Progenitor cell of endocrine pancreas (in vitro differentiated cells): ENCODE results near the gene RNASE8. TPM values are rescaled to one million over a fixed set of nuclear protein-coding genes. Genes with fewer than 3 reads are reported as not detected.

Experiments
- DNase-seq: peaks from one replicate; pipeline ENCODE4 v3.0.0; 2021; ENCODE audit warnings: low spot score; ENCODE audit not compliant: unreplicated experiment
- H3K27ac Mint-ChIP-seq: 2 replicates; pipeline ENCODE4 v1.8.0; 2021; ENCODE audit warnings: mild to moderate bottlenecking, moderate library complexity, mixed read lengths
- H3K27me3 Mint-ChIP-seq: 2 replicates; pipeline ENCODE4 v1.8.0; 2021; ENCODE audit warnings: mixed read lengths
- H3K36me3 Mint-ChIP-seq: 2 replicates; pipeline ENCODE4 v1.8.0; 2022; ENCODE audit warnings: mixed read lengths; ENCODE audit not compliant: insufficient read depth
- H3K4me1 Mint-ChIP-seq: 2 replicates; pipeline ENCODE4 v1.8.0; 2021; ENCODE audit warnings: low read depth, mixed read lengths
- H3K4me3 Mint-ChIP-seq: 2 replicates; pipeline ENCODE4 v1.8.0; 2021; ENCODE audit warnings: low read depth, mild to moderate bottlenecking, moderate library complexity, mixed read lengths
- H3K9me3 Mint-ChIP-seq: 2 replicates; pipeline ENCODE4 v1.8.0; 2021; ENCODE audit warnings: low read depth, mixed read lengths
- CTCF ChIP-seq: fragments of 200-600 bp; sonication (generic); IDR thresholded peaks from one replicate; pipeline ENCODE4 v1.5.0; 2021; ENCODE audit warnings: antibody characterized with exemption, mild to moderate bottlenecking; ENCODE audit not compliant: unreplicated experiment
- microRNA-seq: library from miRNA; unstranded; fragments of <30 nt; microRNA quantifications from one replicate; pipeline ENCODE4 v1.1.0, GENCODE V29; 2020; ENCODE audit warnings: borderline number of aligned reads; ENCODE audit not compliant: unreplicated experiment
- total RNA-seq: library from RNA; stranded (reverse); gene quantifications from 2 replicates; pipeline ENCODE4 v1.2.1, GENCODE V29; 2021

Gene RNASE8
- total RNA-seq, 1 donor from 2014 or later = not detected

GRCh38 chr14:21105095-21105494 is 47.5 kb downstream of the RNASE8 start:
- Mint-ChIP-seq H3K4me1 (peaks cover 35% of the 10 kb centered on the region), H3K27ac (no peak overlapping the region), H3K9me3 (no peaks in the 10 kb centered on the region), H3K4me3 (no peak overlapping the region), H3K27me3 (no peaks in the 10 kb centered on the region), H3K36me3 (no peaks in the 10 kb centered on the region)
- no peak for TF ChIP-seq CTCF
- DNase-seq = no peak

GRCh38 chr14:21106176-21106497 is 48.5 kb downstream of the RNASE8 start:
- Mint-ChIP-seq H3K27ac (no peak overlapping the region), H3K4me3 (no peak overlapping the region)

GRCh38 chr14:21106498-21107282 is 49.1 kb downstream of the RNASE8 start:
- H3K4me3 Mint-ChIP-seq = peak overlapping the region; percentile 55
- no peaks in the 10 kb centered on the region for H3K9me3 Mint-ChIP-seq
- H3K27ac Mint-ChIP-seq = peak overlapping the region; percentile 34
- TF ChIP-seq CTCF = peak; percentile 91
- H3K27me3 Mint-ChIP-seq = no peaks in the 10 kb centered on the region
- H3K36me3 Mint-ChIP-seq = no peaks in the 10 kb centered on the region
- DNase-seq = peak; percentile 56
- H3K4me1 Mint-ChIP-seq = peaks cover 32% of the 10 kb centered on the region

More at GRCh38 chr14:21106176-21106497, 48.5 kb downstream of the RNASE8 start:
- Mint-ChIP-seq H3K36me3 (no peaks in the 10 kb centered on the region), H3K4me1 (peaks cover 32% of the 10 kb centered on the region), H3K27me3 (no peaks in the 10 kb centered on the region), H3K9me3 (no peaks in the 10 kb centered on the region)
- no peak for TF ChIP-seq CTCF
- DNase-seq = no peak

GRCh38 chr14:21107283-21107800 is 49.7 kb downstream of the RNASE8 start:
- H3K9me3 Mint-ChIP-seq = no peaks in the 10 kb centered on the region
- no peaks in the 10 kb centered on the region for H3K27me3 Mint-ChIP-seq
- DNase-seq = no peak
- H3K4me3 Mint-ChIP-seq = no peak overlapping the region
- H3K36me3 Mint-ChIP-seq = no peaks in the 10 kb centered on the region
- no peak for TF ChIP-seq CTCF
- no peak overlapping the region for H3K27ac Mint-ChIP-seq
- peaks cover 30% of the 10 kb centered on the region for H3K4me1 Mint-ChIP-seq

Small RNA genes lying within 50 kb of the gene (microRNA-seq; reads per million reads assigned to microRNA genes)
- not detected for gene MIR6717

Other genes starting within 250 kb of the RNASE8 start
- gene RNASE3, start 166.4 kb upstream of the RNASE8 start, total RNA-seq = not detected in 2 replicates
- gene RNASE2, start 102.3 kb upstream of the RNASE8 start, total RNA-seq = not detected in 2 replicates
- gene METTL17, start 67.8 kb upstream of the RNASE8 start, total RNA-seq = 95.9 and 100 TPM in 2 replicates
- gene SLC39A2, start 58.5 kb upstream of the RNASE8 start, total RNA-seq = not detected in 2 replicates
- gene NDRG2, start 32.8 kb upstream of the RNASE8 start, total RNA-seq = 58.6 and 61.5 TPM in 2 replicates
- 0.84 TPM in 1 of 2 replicates, not detected in the other for gene TPPP2, start 27.6 kb upstream of the RNASE8 start, total RNA-seq
- gene RNASE13, start 23.0 kb upstream of the RNASE8 start, total RNA-seq = not detected in 2 replicates
- not detected in 2 replicates for gene RNASE7, start 15.5 kb upstream of the RNASE8 start, total RNA-seq
- gene ARHGEF40, start 12.5 kb downstream of the RNASE8 start, total RNA-seq = 57.3 and 65.3 TPM in 2 replicates
- gene ZNF219, start 40.8 kb downstream of the RNASE8 start, total RNA-seq = 103 and 111 TPM in 2 replicates
- 1.1 and 1.4 TPM in 2 replicates for gene TMEM253, start 43.2 kb downstream of the RNASE8 start, total RNA-seq
- gene OR5AU1, start 98.2 kb downstream of the RNASE8 start, total RNA-seq = not detected in 2 replicates
- gene HNRNPC, start 211.6 kb downstream of the RNASE8 start, total RNA-seq = 676 and 690 TPM in 2 replicates
- gene RPGRIP1, start 222.3 kb downstream of the RNASE8 start, total RNA-seq = 0.19 and 0.58 TPM in 2 replicates